Panc1 (cell line): ENCODE data around the gene GLG1. TPM values are rescaled to one million over a fixed set of nuclear protein-coding genes. Genes with fewer than 3 reads are reported as not detected.
A peak's percentile ranks its signal among the peaks of the same experiment; 100 is the strongest.

Source experiments
- ATAC-seq: fragments of 200-7000 bp; cut with Tn5 transposase; 2 replicates; pipeline ENCODE4 v1.9.1; 2020; ENCODE audit warnings: mild to moderate bottlenecking, moderate library complexity
- BruUV-seq: library from RNA; stranded (reverse); fragments of 400-500 nt; replicated peaks from 2 replicates; lab custom pipeline; 2021; lab: Mats Ljungman, UMichigan
- CTCF ChIA-PET: fragments of 300-600 bp; sonication (Branson Sonifier 250); formaldehyde crosslinking; loops from one replicate; lab custom pipeline; 2022; ENCODE audit warnings: antibody characterized with exemption; lab: Charles Lee
- POLR2A ChIA-PET: fragments of 300-600 bp; sonication (Branson Sonifier 250); formaldehyde crosslinking; loops from one replicate; lab custom pipeline; 2022; ENCODE audit warnings: antibody characterized with exemption; lab: Charles Lee
- DNase-seq: peaks from one replicate; pipeline ENCODE4 v3.0.0-alpha.2; 2010; ENCODE audit warnings: low read depth, low spot score
- H3K27ac ChIP-seq: 2 replicates; pipeline ENCODE4 v1.5.1; 2011; ENCODE audit warnings: mild to moderate bottlenecking, low read length, inconsistent platforms
- H3K27me3 ChIP-seq: fragments of 200-500 bp; sonication (Bioruptor generic); 2 replicates; pipeline ENCODE4 v1.6.0; 2014; ENCODE audit warnings: low read length, inconsistent platforms; ENCODE audit not compliant: control insufficient read depth, insufficient read depth
- H3K36me3 ChIP-seq: fragments of 200-500 bp; sonication (Bioruptor generic); 2 replicates; pipeline ENCODE4 v1.5.1; 2014; ENCODE audit warnings: inconsistent platforms, mild to moderate bottlenecking, low read length, moderate library complexity; ENCODE audit not compliant: control insufficient read depth, insufficient read depth
- H3K4me1 ChIP-seq: 2 replicates; pipeline ENCODE4 v1.5.1; 2011; ENCODE audit warnings: inconsistent platforms, mild to moderate bottlenecking, low read length, moderate library complexity; ENCODE audit not compliant: control insufficient read depth, insufficient read depth
- H3K4me3 ChIP-seq, 2 experiments: 2 replicates each; pipeline ENCODE4 v1.5.1; 2011 to 2012; ENCODE audit warnings: low read depth in 2 of 2, low read length in 2 of 2, mild to moderate bottlenecking in 2 of 2, inconsistent platforms in 1 of 2, moderate library complexity in 1 of 2
- H3K9me3 ChIP-seq: fragments of 200-500 bp; sonication (Bioruptor generic); 2 replicates; pipeline ENCODE4 v1.5.1; 2014; ENCODE audit warnings: low read depth, mild to moderate bottlenecking, inconsistent platforms, low read length, moderate library complexity; ENCODE audit not compliant: control insufficient read depth, insufficient read depth
- POLR2AphosphoS5 ChIP-seq: IDR thresholded peaks from 2 replicates; pipeline ENCODE4 v1.6.1; 2012; ENCODE audit warnings: mild to moderate bottlenecking, low read depth, low read length, moderate library complexity
- SIN3A ChIP-seq: IDR thresholded peaks from 2 replicates; pipeline ENCODE4 v1.6.1; 2012; ENCODE audit warnings: low read depth, mild to moderate bottlenecking, low read length, moderate library complexity, borderline replicate concordance; ENCODE audit not compliant: insufficient read depth
- TCF7L2 ChIP-seq: IDR thresholded peaks from 2 replicates; pipeline ENCODE4 v1.6.1; 2011; ENCODE audit warnings: mild to moderate bottlenecking, low read depth, low read length, inconsistent platforms
- in situ Hi-C: cut with HindIII; loops from 2 replicates; pipeline ENCODE4 v1.10.0; 2016; ENCODE audit warnings: low sequenced_read_pairs, low pct_unique_long_range_greater_than_20kb
- intact Hi-C: fragments of 100-400 bp; cut with micrococcal nuclease; formaldehyde crosslinking; loops from one replicate; pipeline ENCODE4 v1.10.0; 2022; ENCODE audit not compliant: unreplicated experiment
- total RNA-seq: library from RNA; stranded (reverse); gene quantifications from one replicate; pipeline ENCODE4 v1.2.1, GENCODE V29; 2021; ENCODE audit not compliant: unreplicated experiment
- TF ChIP-seq, protein P1 (sequence below): fragments of 450-650 bp; IDR thresholded peaks from 2 replicates; pipeline ENCODE4 v1.5.1; 2017; ENCODE audit warnings: mild to moderate bottlenecking
- TF ChIP-seq, protein P2 (sequence below), 2 experiments: IDR thresholded peaks; 2 replicates each; pipeline ENCODE4 v1.6.1; 2011 to 2012; ENCODE audit warnings: low read depth in 2 of 2, control low read depth in 1 of 2, low read length in 1 of 2, mild to moderate bottlenecking in 1 of 2, moderate library complexity in 1 of 2; ENCODE audit not compliant: insufficient read depth in 1 of 2

The GLG1 gene
- total RNA-seq, 1 experiment from 2014 or later = 75.9 TPM

DNA sequence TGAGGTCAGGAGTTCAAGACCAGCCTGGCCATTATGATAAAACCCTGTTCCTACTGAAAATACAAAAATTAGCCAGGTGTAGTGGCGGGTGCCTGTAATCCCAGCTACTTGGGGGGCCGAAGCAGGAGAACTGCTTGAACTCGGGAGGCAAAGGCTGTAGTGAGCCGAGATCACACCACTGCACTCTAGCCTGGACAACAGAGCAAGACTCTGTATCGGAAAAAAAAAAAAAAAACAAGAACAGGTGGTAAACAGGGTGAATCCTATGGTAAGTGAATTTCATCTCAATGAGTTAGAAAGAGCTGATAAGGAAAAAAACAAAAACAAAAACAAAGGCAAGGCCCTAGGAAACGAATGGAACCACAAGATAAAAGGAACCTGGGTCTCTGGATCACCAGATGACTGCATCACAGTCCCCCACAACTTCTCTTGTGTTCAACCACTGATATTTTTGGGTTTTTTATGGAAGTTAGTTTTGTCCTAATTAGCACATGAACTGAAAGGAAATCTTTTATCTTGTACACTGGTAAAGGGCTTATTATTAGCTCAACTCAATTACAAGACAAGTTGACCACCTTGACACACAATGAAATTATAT lies 21.0 kb downstream of the GLG1 start:
- Histone ChIP-seq H3K27me3 (no peaks in the 10 kb centered on the region), H3K36me3 (no peaks in the 10 kb centered on the region), H3K27ac (no peak overlapping the region), H3K4me3 (no peak overlapping the region), H3K4me1 (peaks cover 4% of the 10 kb centered on the region), H3K9me3 (no peaks in the 10 kb centered on the region)
- DNase-seq = no peak
- in situ Hi-C loops (no loop called here), intact Hi-C loops (no loop called here)
- ChIA-PET POLR2A (no interaction called here), CTCF (interaction anchor here (0.7 kb wide), 1 partner anchor 14 kb away, joined by 3 read pairs; no protein-coding TSS in a partner anchor)
- ATAC-seq = no peak
- BruUV-seq = no TSS peak
- no peak for TF ChIP-seq POLR2AphosphoS5
- no peak for TF ChIP-seq SIN3A
- TF ChIP-seq, protein P1, sequence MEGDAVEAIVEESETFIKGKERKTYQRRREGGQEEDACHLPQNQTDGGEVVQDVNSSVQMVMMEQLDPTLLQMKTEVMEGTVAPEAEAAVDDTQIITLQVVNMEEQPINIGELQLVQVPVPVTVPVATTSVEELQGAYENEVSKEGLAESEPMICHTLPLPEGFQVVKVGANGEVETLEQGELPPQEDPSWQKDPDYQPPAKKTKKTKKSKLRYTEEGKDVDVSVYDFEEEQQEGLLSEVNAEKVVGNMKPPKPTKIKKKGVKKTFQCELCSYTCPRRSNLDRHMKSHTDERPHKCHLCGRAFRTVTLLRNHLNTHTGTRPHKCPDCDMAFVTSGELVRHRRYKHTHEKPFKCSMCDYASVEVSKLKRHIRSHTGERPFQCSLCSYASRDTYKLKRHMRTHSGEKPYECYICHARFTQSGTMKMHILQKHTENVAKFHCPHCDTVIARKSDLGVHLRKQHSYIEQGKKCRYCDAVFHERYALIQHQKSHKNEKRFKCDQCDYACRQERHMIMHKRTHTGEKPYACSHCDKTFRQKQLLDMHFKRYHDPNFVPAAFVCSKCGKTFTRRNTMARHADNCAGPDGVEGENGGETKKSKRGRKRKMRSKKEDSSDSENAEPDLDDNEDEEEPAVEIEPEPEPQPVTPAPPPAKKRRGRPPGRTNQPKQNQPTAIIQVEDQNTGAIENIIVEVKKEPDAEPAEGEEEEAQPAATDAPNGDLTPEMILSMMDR = no peak
- no peak for TF ChIP-seq TCF7L2

DNA sequence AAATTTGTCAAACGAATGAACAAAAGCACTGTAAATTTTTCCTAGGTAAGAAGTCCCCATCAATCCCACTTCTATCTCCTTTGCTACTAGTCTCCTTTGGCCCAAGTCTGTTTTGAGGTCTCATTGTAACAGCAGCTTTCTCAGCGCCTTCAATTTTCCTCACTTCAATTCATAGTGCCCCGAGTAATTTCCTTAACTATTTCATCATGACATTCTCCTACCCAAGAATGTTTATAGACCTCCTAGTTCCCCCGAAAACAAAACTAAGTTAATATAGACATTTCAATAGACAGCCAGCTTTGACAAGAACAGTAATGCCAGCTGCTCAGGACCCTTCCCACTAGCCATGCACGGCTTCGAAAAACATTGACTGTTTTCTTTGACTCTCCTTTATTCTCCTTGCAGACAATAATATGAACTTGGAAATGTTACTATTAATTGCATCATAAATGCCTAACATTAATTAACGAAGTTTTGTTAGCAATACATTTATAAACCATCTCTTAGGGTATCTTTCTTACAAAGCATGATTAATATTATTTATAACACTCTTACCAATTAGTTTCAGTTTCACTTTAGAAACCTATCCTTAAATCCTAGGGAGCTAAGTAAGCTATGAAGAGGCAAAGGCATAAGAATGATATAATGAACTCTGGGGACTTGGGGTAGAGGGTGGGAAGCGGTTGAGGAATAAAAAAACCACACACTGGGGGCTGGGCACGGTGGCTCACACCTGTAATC lies 22.8 kb downstream of the GLG1 start:
- ATAC-seq = no peak
- Histone ChIP-seq H3K27me3 (no peaks in the 10 kb centered on the region), H3K4me3 (no peak overlapping the region), H3K9me3 (no peaks in the 10 kb centered on the region), H3K27ac (peak overlapping the region; percentile 60; the same call in 1 of the 2 replicates), H3K4me1 (no peaks in the 10 kb centered on the region; the same call in 1 of the 2 replicates), H3K36me3 (no peaks in the 10 kb centered on the region)
- ChIA-PET CTCF (no interaction called here), POLR2A (no interaction called here)
- in situ Hi-C loops (no loop called here), intact Hi-C loops (no loop called here)
- DNase-seq = no peak
- BruUV-seq = no TSS peak
- TF ChIP-seq, protein P2, sequence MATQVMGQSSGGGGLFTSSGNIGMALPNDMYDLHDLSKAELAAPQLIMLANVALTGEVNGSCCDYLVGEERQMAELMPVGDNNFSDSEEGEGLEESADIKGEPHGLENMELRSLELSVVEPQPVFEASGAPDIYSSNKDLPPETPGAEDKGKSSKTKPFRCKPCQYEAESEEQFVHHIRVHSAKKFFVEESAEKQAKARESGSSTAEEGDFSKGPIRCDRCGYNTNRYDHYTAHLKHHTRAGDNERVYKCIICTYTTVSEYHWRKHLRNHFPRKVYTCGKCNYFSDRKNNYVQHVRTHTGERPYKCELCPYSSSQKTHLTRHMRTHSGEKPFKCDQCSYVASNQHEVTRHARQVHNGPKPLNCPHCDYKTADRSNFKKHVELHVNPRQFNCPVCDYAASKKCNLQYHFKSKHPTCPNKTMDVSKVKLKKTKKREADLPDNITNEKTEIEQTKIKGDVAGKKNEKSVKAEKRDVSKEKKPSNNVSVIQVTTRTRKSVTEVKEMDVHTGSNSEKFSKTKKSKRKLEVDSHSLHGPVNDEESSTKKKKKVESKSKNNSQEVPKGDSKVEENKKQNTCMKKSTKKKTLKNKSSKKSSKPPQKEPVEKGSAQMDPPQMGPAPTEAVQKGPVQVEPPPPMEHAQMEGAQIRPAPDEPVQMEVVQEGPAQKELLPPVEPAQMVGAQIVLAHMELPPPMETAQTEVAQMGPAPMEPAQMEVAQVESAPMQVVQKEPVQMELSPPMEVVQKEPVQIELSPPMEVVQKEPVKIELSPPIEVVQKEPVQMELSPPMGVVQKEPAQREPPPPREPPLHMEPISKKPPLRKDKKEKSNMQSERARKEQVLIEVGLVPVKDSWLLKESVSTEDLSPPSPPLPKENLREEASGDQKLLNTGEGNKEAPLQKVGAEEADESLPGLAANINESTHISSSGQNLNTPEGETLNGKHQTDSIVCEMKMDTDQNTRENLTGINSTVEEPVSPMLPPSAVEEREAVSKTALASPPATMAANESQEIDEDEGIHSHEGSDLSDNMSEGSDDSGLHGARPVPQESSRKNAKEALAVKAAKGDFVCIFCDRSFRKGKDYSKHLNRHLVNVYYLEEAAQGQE (IDR thresholded peaks at IDR 0.05; ENCODE audit: insufficient read depth in 1 of 2, low read depth in 2 of 2, low read length in 1 of 2) = no peak
- TF ChIP-seq POLR2AphosphoS5 (no peak), TCF7L2 (no peak), SIN3A (no peak)
- TF ChIP-seq, protein P1 = no peak
